ENCODE measurements around the gene CST9L. TPM values are rescaled to one million over a fixed set of nuclear protein-coding genes. Genes with fewer than 3 reads are reported as not detected.
A peak's percentile ranks its signal among the peaks of the same experiment; 100 is the strongest.

CST9L gene
- total and polyA plus RNA-seq, 2 of the 13 experiments (the other 11 are each of a cell fraction or from before 2014, with no cell fraction given), result 0.15 TPM; not detected in 1

GRCh38 chr20:23608251-23608846 lies 40.1 kb upstream of the CST9L start (continued):
- TF ChIP-seq ZNF281 (CRISPR knock-in tag; IDR thresholded peaks at IDR 0.05; ENCODE audit: borderline replicate concordance) (no peak), GZF1 (CRISPR knock-in tag; IDR thresholded peaks at IDR 0.05) (no peak), ZNF138 (CRISPR knock-in tag; IDR thresholded peaks at IDR 0.05; ENCODE audit: low read depth) (no peak), NFATC3 (CRISPR knock-in tag; IDR thresholded peaks at IDR 0.05) (no peak), ZNF460 (CRISPR knock-in tag; IDR thresholded peaks at IDR 0.05; ENCODE audit: borderline replicate concordance) (no peak), ZNF292 (CRISPR knock-in tag; IDR thresholded peaks at IDR 0.05; ENCODE audit: borderline replicate concordance, low read depth) (peak; percentile 64; the same call in 1 of the 2 replicates), ZNF567 (CRISPR knock-in tag; IDR thresholded peaks at IDR 0.05; ENCODE audit: borderline replicate concordance) (0 out of 2 replicates have a peak, but pooled peaks have one; percentile 53), BATF2 (CRISPR knock-in tag; IDR thresholded peaks at IDR 0.05) (no peak), ZNF546 (CRISPR knock-in tag; conservative IDR thresholded peaks at IDR 0.05) (no peak), ZFAT (CRISPR knock-in tag; conservative IDR thresholded peaks at IDR 0.05) (no peak), ZNF687 (CRISPR knock-in tag; IDR thresholded peaks at IDR 0.05) (peak; percentile 90), SMAD9 (CRISPR knock-in tag; IDR thresholded peaks at IDR 0.05) (no peak), ZNF354B (CRISPR knock-in tag; IDR thresholded peaks at IDR 0.05) (no peak), XRCC5 (optimal IDR thresholded peaks at IDR 0.05; ENCODE audit: low read length) (peak; percentile 66), ZNF572 (CRISPR knock-in tag; IDR thresholded peaks at IDR 0.05) (no peak), USF2 (IDR thresholded peaks at IDR 0.05; ENCODE audit: low read depth, low read length) (no peak), USF2 (CRISPR knock-in tag; IDR thresholded peaks at IDR 0.05; ENCODE audit: borderline replicate concordance) (no peak), PHB2 (IDR thresholded peaks at IDR 0.05; ENCODE audit: partially characterized antibody) (no peak), MLX (CRISPR knock-in tag; IDR thresholded peaks at IDR 0.05) (no peak), MAX (IDR thresholded peaks at IDR 0.05) (peak; percentile 73)
